K562 (cell line): ENCODE measurements around the gene ELAC2. TPM values are rescaled to one million over a fixed set of nuclear protein-coding genes. Genes with fewer than 3 reads are reported as not detected.

Experiments used
- ATAC-seq: fragments of 200-7000 bp; cut with Tn5 transposase; 3 replicates; pipeline ENCODE4 v1.9.1; 2020; ENCODE audit warnings: moderate library complexity
- BruUV-seq: library from RNA; stranded (reverse); fragments of 400-500 nt; replicated peaks from 2 replicates; lab custom pipeline; 2021; lab: Mats Ljungman, UMichigan
- CTCF ChIA-PET: fragments of 300-600 bp; formaldehyde crosslinking; extraction: SDS; loops from one replicate; lab custom pipeline; 2021; ENCODE audit warnings: low intra/inter-chr PET ratio; lab: Yijun Ruan, JAX
- POLR2A ChIA-PET: fragments of 300-600, 350-650 bp; sonication (Branson Sonifier 250); formaldehyde crosslinking; extraction: SDS; loops from one replicate; lab custom pipeline; 2021; ENCODE audit warnings: antibody characterized with exemption, inconsistent platforms; lab: Yijun Ruan, JAX
- DNase-seq, 4 experiments: peaks; one replicate each; pipeline versions ENCODE4 v3.0.0 to v3.0.0-alpha.2; 2011 to 2018; ENCODE audit warnings: low spot score in 3 of 4, mixed read lengths in 3 of 4; ENCODE audit errors: extremely low read depth in 1 of 4
- FAIRE-seq: peaks from 2 replicates; lab custom pipeline; 2011; peaks lifted over from hg19 to GRCh38; lab: Jason Lieb, UNC
- H2AFZ ChIP-seq: 2 replicates; pipeline ENCODE4 v1.6.0; 2011; ENCODE audit warnings: low read depth, low read length, control low read depth, inconsistent platforms
- H3K27ac ChIP-seq: fragments of 200-600 bp; 3 replicates; pipeline ENCODE4 v1.8.0; 2011; ENCODE audit warnings: low read depth, mild to moderate bottlenecking, control low read depth, inconsistent platforms, low read length, moderate library complexity, mixed read lengths; ENCODE audit errors: extremely low read depth
- H3K27me3 ChIP-seq, 2 experiments: fragments of 300-600 bp in 1 of 2; 2 replicates in 1 of 2; 3 replicates in 1 of 2; pipeline versions ENCODE4 v1.6.0 to v1.8.0; 2011; ENCODE audit warnings: inconsistent platforms in 2 of 2, low read length in 2 of 2, mild to moderate bottlenecking in 1 of 2, mixed read lengths in 1 of 2, moderate library complexity in 1 of 2; ENCODE audit not compliant: control insufficient read depth in 2 of 2, insufficient read depth in 2 of 2
- H3K36me3 ChIP-seq: fragments of 300-600 bp; 3 replicates; pipeline ENCODE4 v1.8.0; 2011; ENCODE audit warnings: mild to moderate bottlenecking, low read length, inconsistent platforms; ENCODE audit not compliant: control insufficient read depth, insufficient read depth
- H3K4me1 ChIP-seq, 2 experiments: fragments of 200-600 bp in 1 of 2; replicated peaks in 1 of 2; 2 replicates in 1 of 2; 3 replicates in 1 of 2; pipeline versions ENCODE4 v1.5.1 to v1.8.0; 2011; ENCODE audit warnings: inconsistent platforms in 2 of 2, low read length in 2 of 2, mild to moderate bottlenecking in 1 of 2, mixed read lengths in 1 of 2, moderate library complexity in 1 of 2; ENCODE audit not compliant: control insufficient read depth in 2 of 2, insufficient read depth in 2 of 2
- H3K4me2 ChIP-seq: 2 replicates; pipeline ENCODE4 v1.6.1; 2011; ENCODE audit warnings: low read length, control low read depth, inconsistent platforms, mixed read lengths; ENCODE audit not compliant: insufficient read depth
- H3K4me3 ChIP-seq: fragments of 200-600 bp; sonication (generic), shearing (Covaris generic); 2 replicates; pipeline ENCODE4 v1.5.1; 2016; ENCODE audit warnings: control low read depth, inconsistent platforms
- H3K79me2 ChIP-seq: fragments of 200-600 bp; 3 replicates; pipeline ENCODE4 v1.8.0; 2011; ENCODE audit warnings: low read length, inconsistent platforms; ENCODE audit not compliant: control insufficient read depth, insufficient read depth
- H3K9ac ChIP-seq, 2 experiments: 2 replicates each; pipeline versions ENCODE4 v1.6.0 to v1.6.1; 2011; ENCODE audit warnings: low read depth in 2 of 2, low read length in 2 of 2, control low read depth in 1 of 2, inconsistent platforms in 1 of 2, mild to moderate bottlenecking in 1 of 2, mixed read lengths in 1 of 2; ENCODE audit not compliant: insufficient read depth in 1 of 2
- H3K9me1 ChIP-seq: one replicate; pipeline ENCODE4 v1.6.0; 2011; ENCODE audit warnings: inconsistent platforms, mild to moderate bottlenecking, low read length, moderate library complexity; ENCODE audit not compliant: control insufficient read depth, insufficient read depth
- H3K9me3 ChIP-seq: replicated peaks from 2 replicates; pipeline ENCODE4 v1.5.1; 2011; ENCODE audit warnings: low read depth, low read length, inconsistent platforms; ENCODE audit not compliant: control insufficient read depth, insufficient read depth
- H4K20me1 ChIP-seq: replicated peaks from 2 replicates; pipeline ENCODE4 v1.6.1; 2011; ENCODE audit warnings: low read length, inconsistent platforms, mixed read lengths; ENCODE audit not compliant: control insufficient read depth, insufficient read depth
- ADNP ChIP-seq: fragments of 200-800 bp; sonication (Bioruptor generic); IDR thresholded peaks from 2 replicates; pipeline ENCODE4 v1.6.1; 2016; ENCODE audit warnings: missing genetic modification characterization, missing compliant biosample characterization
- FOXK1 ChIP-seq: sonication (generic); formaldehyde crosslinking; IDR thresholded peaks from 2 replicates; pipeline ENCODE4 v1.8.0; 2022; ENCODE audit warnings: missing genetic modification reagents, mild to moderate bottlenecking, borderline replicate concordance
- MEIS2 ChIP-seq: fragments of 450-650 bp; IDR thresholded peaks from 2 replicates; pipeline ENCODE4 v1.6.1; 2014; ENCODE audit warnings: mild to moderate bottlenecking; ENCODE audit not compliant: partially characterized antibody
- PCBP1 ChIP-seq: fragments of 200-400 bp; formaldehyde crosslinking; IDR thresholded peaks from 2 replicates; pipeline ENCODE4 v1.6.1; 2018; ENCODE audit warnings: mild to moderate bottlenecking, low read depth, low read length; ENCODE audit not compliant: poor library complexity, severe bottlenecking
- TBP ChIP-seq: optimal IDR thresholded peaks from 2 replicates; pipeline ENCODE3; 2011; ENCODE audit warnings: low read depth, low read length, improper control_type of control experiment
- XRCC5 ChIP-seq: fragments of 200-400 bp; formaldehyde crosslinking; IDR thresholded peaks from 2 replicates; pipeline ENCODE4 v1.6.1; 2017; ENCODE audit warnings: low read depth, mild to moderate bottlenecking, low read length
- WGBS: fragments of 100-300 bp; shearing (Covaris generic); methylation state at CpG from one replicate; pipeline ENCODE4 v1.1.6; 2016; ENCODE audit warnings: low coverage, mixed read lengths; ENCODE audit not compliant: insufficient coverage; ENCODE audit errors: missing lambda C conversion rate; 5-methylcytosine and 5-hydroxymethylcytosine counted together
- in situ Hi-C: fragments of 300-500 bp; cut with MboI; formaldehyde crosslinking; loops from 4 replicates; pipeline ENCODE4 v1.15.0; 2018; ENCODE audit warnings: inconsistent platforms, mixed read lengths
- intact Hi-C: fragments of 100-400 bp; cut with micrococcal nuclease; formaldehyde crosslinking; loops from 2 replicates; pipeline ENCODE4 v1.14.2; 2022
- polyA plus RNA-seq, 8 experiments: library from polyadenylated mRNA; depleted of rRNA in 4 of 8; stranded (reverse) in 5 of 8; unstranded in 3 of 8; fragments of >200 nt; fragmentation: Nextera tagmentation in 2 of 8; fragmentation: Illumina TruSeq in 1 of 8; extraction: Ambion mirVana in 2 of 8; extraction: Trizol in 1 of 8; gene quantifications; 2 replicates each; pipeline versions ENCODE4 v1.2.1 to v1.2.3, GENCODE V29; 2011 to 2014; ENCODE audit warnings: inconsistent platforms in 1 of 8, missing spikeins in 1 of 8
- total RNA-seq, 7 experiments: library from RNA; depleted of rRNA in 6 of 7; stranded (reverse); fragments of >200 nt in 6 of 7; fragmentation: Illumina TruSeq in 2 of 7; extraction: Trizol in 2 of 7; gene quantifications; 2 replicates each; pipeline versions ENCODE4 v1.2.1 to v1.2.3, GENCODE V29; 2011 to 2021; ENCODE audit warnings: low replicate concordance in 1 of 7
- TF ChIP-seq, protein P1 (sequence below): fragments of 200-400 bp; formaldehyde crosslinking; IDR thresholded peaks from 2 replicates; pipeline ENCODE4 v1.6.1; 2017; ENCODE audit warnings: mild to moderate bottlenecking, low read depth, low read length, moderate library complexity
- TF ChIP-seq, protein P2 (sequence below): fragments of 250-450 bp; sonication (Bioruptor Pico); IDR thresholded peaks from 2 replicates; pipeline ENCODE4 v1.4.0; 2020; ENCODE audit warnings: mild to moderate bottlenecking
- TF ChIP-seq, protein P3 (sequence below), 2 experiments: fragments of 450-650 bp; IDR thresholded peaks; 2 replicates each; pipeline ENCODE4 v1.6.1; 2016
- TF ChIP-seq, protein P4 (sequence below): fragments of 250-450 bp; sonication (Bioruptor Pico); IDR thresholded peaks from 2 replicates; pipeline ENCODE4 v1.9.0; 2021; ENCODE audit warnings: mild to moderate bottlenecking, inconsistent platforms

ELAC2 gene
- total and polyA plus RNA-seq, 9 of the 15 experiments (the other 6 are each of a cell fraction or from before 2014, with no cell fraction given), result 4.5 to 129 (median 70.6) TPM

DNA sequence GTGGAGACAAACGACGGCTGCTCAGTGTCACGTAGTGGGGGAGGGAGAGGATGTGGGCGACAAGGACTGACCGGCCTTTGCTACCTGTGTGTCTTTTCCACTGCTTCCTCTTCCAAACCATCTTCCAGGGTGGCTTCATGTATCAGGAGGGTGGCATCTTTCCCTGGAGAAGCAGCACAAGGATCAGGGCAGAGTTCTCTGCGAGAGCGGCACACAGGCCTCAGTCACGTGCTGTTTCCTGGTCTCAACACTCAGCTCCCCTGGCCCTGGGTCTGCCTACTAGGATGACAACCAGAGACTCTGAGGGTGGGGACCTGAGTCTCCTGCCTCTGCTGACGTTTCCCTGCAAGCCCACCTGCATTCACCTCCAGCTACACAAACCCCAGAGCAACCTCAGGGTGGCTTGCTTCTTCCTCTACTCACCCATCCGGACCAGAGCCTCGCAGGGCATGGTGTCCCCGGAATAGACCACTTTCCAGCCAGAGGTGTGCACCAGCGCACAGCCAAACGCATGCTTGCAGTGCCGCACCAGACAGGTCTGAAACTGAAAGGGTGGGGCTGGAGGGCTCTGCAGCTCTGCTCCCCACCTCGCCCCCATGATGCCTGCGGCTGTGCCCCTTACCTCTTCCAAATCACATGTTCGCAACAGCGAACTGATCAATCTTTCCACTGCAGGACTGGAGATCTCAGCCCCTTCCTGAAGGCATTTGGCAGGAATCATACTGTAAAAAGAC, 23.3 kb downstream of the ELAC2 start:
- no peak for FAIRE-seq
- no peak for DNase-seq
- no peak for ATAC-seq
- no peaks in the 10 kb centered on the region for H3K27me3 ChIP-seq
- H3K9me3 ChIP-seq, result no peaks in the 10 kb centered on the region
- H3K36me3 ChIP-seq, result peaks cover 87% of the 10 kb centered on the region; the same call in 2 of the 3 replicates
- POLR2A ChIA-PET, result interaction anchor here (0.7 kb wide), 1 partner anchor 24 kb away, joined by 3 read pairs; the partner anchor contains the start of gene ELAC2
- H3K79me2 ChIP-seq, result no peaks in the 10 kb centered on the region
- 93% methylated on average over 13 of the region's 19 CpGs for WGBS
- no peak overlapping the region; a peak in 1 of 4 replicates for H3K9ac ChIP-seq
- intact Hi-C loops (no loop called here), in situ Hi-C loops (no loop called here)
- no peaks in the 10 kb centered on the region; a peak in 1 of 5 replicates for H3K4me1 ChIP-seq
- H2AFZ ChIP-seq, result no peak overlapping the region
- H4K20me1 ChIP-seq, result no peaks in the 10 kb centered on the region
- CTCF ChIA-PET, result no interaction called here
- no peak overlapping the region for H3K27ac ChIP-seq
- no TSS peak for BruUV-seq
- H3K9me1 ChIP-seq, result no peaks in the 10 kb centered on the region
- no peak overlapping the region for H3K4me2 ChIP-seq
- H3K4me3 ChIP-seq, result no peak overlapping the region
- TF ChIP-seq, protein P1, sequence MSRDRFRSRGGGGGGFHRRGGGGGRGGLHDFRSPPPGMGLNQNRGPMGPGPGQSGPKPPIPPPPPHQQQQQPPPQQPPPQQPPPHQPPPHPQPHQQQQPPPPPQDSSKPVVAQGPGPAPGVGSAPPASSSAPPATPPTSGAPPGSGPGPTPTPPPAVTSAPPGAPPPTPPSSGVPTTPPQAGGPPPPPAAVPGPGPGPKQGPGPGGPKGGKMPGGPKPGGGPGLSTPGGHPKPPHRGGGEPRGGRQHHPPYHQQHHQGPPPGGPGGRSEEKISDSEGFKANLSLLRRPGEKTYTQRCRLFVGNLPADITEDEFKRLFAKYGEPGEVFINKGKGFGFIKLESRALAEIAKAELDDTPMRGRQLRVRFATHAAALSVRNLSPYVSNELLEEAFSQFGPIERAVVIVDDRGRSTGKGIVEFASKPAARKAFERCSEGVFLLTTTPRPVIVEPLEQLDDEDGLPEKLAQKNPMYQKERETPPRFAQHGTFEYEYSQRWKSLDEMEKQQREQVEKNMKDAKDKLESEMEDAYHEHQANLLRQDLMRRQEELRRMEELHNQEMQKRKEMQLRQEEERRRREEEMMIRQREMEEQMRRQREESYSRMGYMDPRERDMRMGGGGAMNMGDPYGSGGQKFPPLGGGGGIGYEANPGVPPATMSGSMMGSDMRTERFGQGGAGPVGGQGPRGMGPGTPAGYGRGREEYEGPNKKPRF, result no peak
- TF ChIP-seq, protein P2, sequence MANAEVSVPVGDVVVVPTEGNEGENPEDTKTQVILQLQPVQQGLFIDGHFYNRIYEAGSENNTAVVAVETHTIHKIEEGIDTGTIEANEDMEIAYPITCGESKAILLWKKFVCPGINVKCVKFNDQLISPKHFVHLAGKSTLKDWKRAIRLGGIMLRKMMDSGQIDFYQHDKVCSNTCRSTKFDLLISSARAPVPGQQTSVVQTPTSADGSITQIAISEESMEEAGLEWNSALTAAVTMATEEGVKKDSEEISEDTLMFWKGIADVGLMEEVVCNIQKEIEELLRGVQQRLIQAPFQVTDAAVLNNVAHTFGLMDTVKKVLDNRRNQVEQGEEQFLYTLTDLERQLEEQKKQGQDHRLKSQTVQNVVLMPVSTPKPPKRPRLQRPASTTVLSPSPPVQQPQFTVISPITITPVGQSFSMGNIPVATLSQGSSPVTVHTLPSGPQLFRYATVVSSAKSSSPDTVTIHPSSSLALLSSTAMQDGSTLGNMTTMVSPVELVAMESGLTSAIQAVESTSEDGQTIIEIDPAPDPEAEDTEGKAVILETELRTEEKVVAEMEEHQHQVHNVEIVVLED, result no peak
- TF ChIP-seq TBP, result no peak
- TF ChIP-seq FOXK1 (CRISPR knock-in tag), result no peak
- TF ChIP-seq ADNP (tag), result no peak
- TF ChIP-seq XRCC5, result no peak
- TF ChIP-seq PCBP1, result no peak
- TF ChIP-seq, protein P3, sequence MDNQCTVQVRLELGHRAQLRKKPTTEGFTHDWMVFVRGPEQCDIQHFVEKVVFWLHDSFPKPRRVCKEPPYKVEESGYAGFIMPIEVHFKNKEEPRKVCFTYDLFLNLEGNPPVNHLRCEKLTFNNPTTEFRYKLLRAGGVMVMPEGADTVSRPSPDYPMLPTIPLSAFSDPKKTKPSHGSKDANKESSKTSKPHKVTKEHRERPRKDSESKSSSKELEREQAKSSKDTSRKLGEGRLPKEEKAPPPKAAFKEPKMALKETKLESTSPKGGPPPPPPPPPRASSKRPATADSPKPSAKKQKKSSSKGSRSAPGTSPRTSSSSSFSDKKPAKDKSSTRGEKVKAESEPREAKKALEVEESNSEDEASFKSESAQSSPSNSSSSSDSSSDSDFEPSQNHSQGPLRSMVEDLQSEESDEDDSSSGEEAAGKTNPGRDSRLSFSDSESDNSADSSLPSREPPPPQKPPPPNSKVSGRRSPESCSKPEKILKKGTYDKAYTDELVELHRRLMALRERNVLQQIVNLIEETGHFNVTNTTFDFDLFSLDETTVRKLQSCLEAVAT (IDR thresholded peaks at IDR 0.05), result no peak
- no peak for TF ChIP-seq MEIS2
- TF ChIP-seq, protein P4, sequence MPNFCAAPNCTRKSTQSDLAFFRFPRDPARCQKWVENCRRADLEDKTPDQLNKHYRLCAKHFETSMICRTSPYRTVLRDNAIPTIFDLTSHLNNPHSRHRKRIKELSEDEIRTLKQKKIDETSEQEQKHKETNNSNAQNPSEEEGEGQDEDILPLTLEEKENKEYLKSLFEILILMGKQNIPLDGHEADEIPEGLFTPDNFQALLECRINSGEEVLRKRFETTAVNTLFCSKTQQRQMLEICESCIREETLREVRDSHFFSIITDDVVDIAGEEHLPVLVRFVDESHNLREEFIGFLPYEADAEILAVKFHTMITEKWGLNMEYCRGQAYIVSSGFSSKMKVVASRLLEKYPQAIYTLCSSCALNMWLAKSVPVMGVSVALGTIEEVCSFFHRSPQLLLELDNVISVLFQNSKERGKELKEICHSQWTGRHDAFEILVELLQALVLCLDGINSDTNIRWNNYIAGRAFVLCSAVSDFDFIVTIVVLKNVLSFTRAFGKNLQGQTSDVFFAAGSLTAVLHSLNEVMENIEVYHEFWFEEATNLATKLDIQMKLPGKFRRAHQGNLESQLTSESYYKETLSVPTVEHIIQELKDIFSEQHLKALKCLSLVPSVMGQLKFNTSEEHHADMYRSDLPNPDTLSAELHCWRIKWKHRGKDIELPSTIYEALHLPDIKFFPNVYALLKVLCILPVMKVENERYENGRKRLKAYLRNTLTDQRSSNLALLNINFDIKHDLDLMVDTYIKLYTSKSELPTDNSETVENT (CRISPR knock-in tag), result no peak
